Testis (tissue), 3 donors: ENCODE results near the gene EXOC2. TPM values are rescaled to one million over a fixed set of nuclear protein-coding genes. Genes with fewer than 3 reads are reported as not detected.
"Not testable (repeated sequence)": the region's sequence is repeated elsewhere in the genome, so short reads cannot be mapped to it uniquely, and the experiment has no call there.

Experiments used
- DNase-seq: peaks from one replicate; pipeline ENCODE4 v3.0.0-alpha.2; 2019
- H3K27ac ChIP-seq, 2 donors: fragments of 200-600 bp; sonication (generic); one replicate each; pipeline ENCODE4 v1.5.1; 2019
- H3K27me3 ChIP-seq: fragments of 200-600 bp; sonication (generic); one replicate; pipeline ENCODE4 v1.5.1; 2019
- H3K36me3 ChIP-seq: fragments of 200-600 bp; sonication (generic); one replicate; pipeline ENCODE4 v1.5.1; 2017; ENCODE audit warnings: low read depth; ENCODE audit errors: missing control alignments
- H3K4me1 ChIP-seq: fragments of 200-600 bp; sonication (generic); one replicate; pipeline ENCODE4 v1.5.1; 2019
- H3K4me3 ChIP-seq, 2 donors: fragments of 200-600 bp; sonication (generic); one replicate each; pipeline ENCODE4 v1.5.1; 2017 to 2019
- H3K9me3 ChIP-seq: fragments of 200-600 bp; sonication (generic); one replicate; pipeline ENCODE4 v1.5.1; 2017
- POLR2A ChIP-seq: fragments of 450-650 bp; IDR thresholded peaks from one replicate; pipeline ENCODE4 v1.6.1; 2017; ENCODE audit warnings: antibody characterized with exemption, mild to moderate bottlenecking, moderate library complexity
- WGBS, 2 donors: methylation state at CpG; one replicate each; pipeline ENCODE4 v1.1.5; 2018; 5-methylcytosine and 5-hydroxymethylcytosine counted together
- intact Hi-C: fragments of 100-400 bp; cut with DNase I; formaldehyde crosslinking; loops from one replicate; pipeline ENCODE4 v1.15.1; 2023; ENCODE audit warnings: low total_unique reads
- polyA plus RNA-seq: library from polyadenylated mRNA; stranded (reverse); fragments of 350-450 nt; fragmentation: Illumina TruSeq; extraction: RNeasy Lipid Tissue Mini Kit (QIAGEN cat#74804); gene quantifications from one replicate; pipeline ENCODE4 v1.2.3, GENCODE V29; 2014; ENCODE audit warnings: low read depth, low replicate concordance; ENCODE audit not compliant: insufficient read depth
- total RNA-seq, 2 donors: library from RNA; depleted of rRNA; stranded (reverse); fragments of >200 nt; gene quantifications; one replicate each; pipeline ENCODE4 v1.2.3, GENCODE V29; 2016
- TF ChIP-seq, protein P1 (sequence below), 3 experiments: fragments of 450-650 bp in 2 of 3; fragments of 200-600 bp in 1 of 3; sonication (generic) in 1 of 3; IDR thresholded peaks; one replicate each; pipeline ENCODE4 v1.5.1; 2016 to 2019; ENCODE audit warnings: antibody characterized with exemption in 3 of 3, mild to moderate bottlenecking in 2 of 3, moderate library complexity in 1 of 3

The EXOC2 gene
- total and polyA plus RNA-seq, 3 donors from 2014 or later = 32.8 to 51.0 (median 44.3) TPM

GRCh38 chr6:701700-702479, 9.0 kb upstream of the EXOC2 start:
- H3K9me3 ChIP-seq = no peaks in the 10 kb centered on the region
- TF ChIP-seq, protein P1, sequence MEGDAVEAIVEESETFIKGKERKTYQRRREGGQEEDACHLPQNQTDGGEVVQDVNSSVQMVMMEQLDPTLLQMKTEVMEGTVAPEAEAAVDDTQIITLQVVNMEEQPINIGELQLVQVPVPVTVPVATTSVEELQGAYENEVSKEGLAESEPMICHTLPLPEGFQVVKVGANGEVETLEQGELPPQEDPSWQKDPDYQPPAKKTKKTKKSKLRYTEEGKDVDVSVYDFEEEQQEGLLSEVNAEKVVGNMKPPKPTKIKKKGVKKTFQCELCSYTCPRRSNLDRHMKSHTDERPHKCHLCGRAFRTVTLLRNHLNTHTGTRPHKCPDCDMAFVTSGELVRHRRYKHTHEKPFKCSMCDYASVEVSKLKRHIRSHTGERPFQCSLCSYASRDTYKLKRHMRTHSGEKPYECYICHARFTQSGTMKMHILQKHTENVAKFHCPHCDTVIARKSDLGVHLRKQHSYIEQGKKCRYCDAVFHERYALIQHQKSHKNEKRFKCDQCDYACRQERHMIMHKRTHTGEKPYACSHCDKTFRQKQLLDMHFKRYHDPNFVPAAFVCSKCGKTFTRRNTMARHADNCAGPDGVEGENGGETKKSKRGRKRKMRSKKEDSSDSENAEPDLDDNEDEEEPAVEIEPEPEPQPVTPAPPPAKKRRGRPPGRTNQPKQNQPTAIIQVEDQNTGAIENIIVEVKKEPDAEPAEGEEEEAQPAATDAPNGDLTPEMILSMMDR (IDR thresholded peaks at IDR 0.05) = no peak
- TF ChIP-seq POLR2A = no peak
- H3K4me1 ChIP-seq = no peaks in the 10 kb centered on the region
- H3K27ac ChIP-seq = no peak overlapping the region
- no peak overlapping the region for H3K4me3 ChIP-seq
- H3K36me3 ChIP-seq = no peaks in the 10 kb centered on the region
- 68 to 83% methylated on average over 10 to 11 of the region's 11 CpGs for WGBS, 2 donors
- no peak for DNase-seq
- intact Hi-C loops = no loop called here
- H3K27me3 ChIP-seq = no peaks in the 10 kb centered on the region

DNA sequence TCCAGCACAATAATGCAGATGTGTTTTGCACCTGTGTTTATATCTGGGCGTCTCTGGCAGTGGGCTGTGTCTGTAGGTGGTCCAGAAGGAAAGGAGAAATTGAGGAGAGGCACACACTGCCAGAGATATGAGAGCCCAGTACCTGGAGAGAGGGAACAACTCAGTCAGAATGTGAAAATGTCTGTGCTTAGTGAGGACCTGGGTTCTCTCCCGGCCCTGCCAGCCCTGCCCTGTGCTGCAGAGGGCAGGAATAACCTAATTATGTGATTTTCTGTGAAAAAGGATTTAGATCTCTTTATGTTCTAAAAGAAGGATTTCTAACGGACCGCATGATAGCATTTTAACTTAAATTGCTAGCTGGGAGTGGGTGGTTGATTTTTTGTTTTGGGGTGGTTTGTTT, 8.3 kb upstream of the EXOC2 start:
- no peaks in the 10 kb centered on the region for H3K4me1 ChIP-seq
- no peak overlapping the region for H3K4me3 ChIP-seq
- H3K9me3 ChIP-seq = no peaks in the 10 kb centered on the region
- no peaks in the 10 kb centered on the region for H3K36me3 ChIP-seq
- no peaks in the 10 kb centered on the region for H3K27me3 ChIP-seq
- TF ChIP-seq, protein P1 (IDR thresholded peaks at IDR 0.05) = no peak
- no peak for TF ChIP-seq POLR2A
- no peak overlapping the region for H3K27ac ChIP-seq
- intact Hi-C loops = no loop called here
- WGBS, 2 donors = 81 to 88% methylated on average over 4 of the region's 4 CpGs
- DNase-seq = no peak

GRCh38 chr6:700490-700889, 7.6 kb upstream of the EXOC2 start:
- Histone ChIP-seq H3K9me3 (no peaks in the 10 kb centered on the region), H3K27ac (no peak overlapping the region), H3K27me3 (no peaks in the 10 kb centered on the region), H3K36me3 (no peaks in the 10 kb centered on the region), H3K4me1 (no peaks in the 10 kb centered on the region), H3K4me3 (no peak overlapping the region)
- WGBS, 2 donors = 84 to 88% methylated on average over 3 of the region's 3 CpGs
- DNase-seq = no peak
- TF ChIP-seq, protein P1 (IDR thresholded peaks at IDR 0.05) = no peak
- no peak for TF ChIP-seq POLR2A
- intact Hi-C loops = no loop called here

DNA sequence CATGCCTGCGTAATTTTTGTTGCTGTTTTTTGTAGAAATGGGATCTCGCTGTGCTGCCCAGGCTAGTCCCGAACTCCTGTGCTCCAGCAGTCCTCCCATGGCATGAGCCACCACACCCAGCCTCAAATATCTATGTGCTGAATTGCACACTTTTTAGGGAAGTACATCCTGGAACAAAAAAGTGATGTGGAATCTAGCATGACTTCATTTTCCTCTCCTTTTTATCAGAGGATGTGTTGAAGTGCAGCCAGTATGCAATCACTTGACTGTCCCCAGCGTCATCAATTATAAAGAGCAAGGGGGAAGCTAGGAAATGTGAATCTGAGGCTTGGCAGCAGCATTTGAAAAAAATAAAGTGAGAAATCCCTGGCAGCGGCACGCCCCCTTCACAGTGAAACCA, 6.4 kb upstream of the EXOC2 start:
- DNase-seq = no peak
- H3K9me3 ChIP-seq = no peaks in the 10 kb centered on the region
- TF ChIP-seq, protein P1 (IDR thresholded peaks at IDR 0.05) = no peak
- no peak for TF ChIP-seq POLR2A
- intact Hi-C loops = no loop called here
- no peaks in the 10 kb centered on the region for H3K36me3 ChIP-seq
- H3K27ac ChIP-seq = no peak overlapping the region
- no peaks in the 10 kb centered on the region for H3K4me1 ChIP-seq
- 59 to 72% methylated on average over 6 of the region's 6 CpGs for WGBS, 2 donors
- no peak overlapping the region for H3K4me3 ChIP-seq
- no peaks in the 10 kb centered on the region for H3K27me3 ChIP-seq

DNA sequence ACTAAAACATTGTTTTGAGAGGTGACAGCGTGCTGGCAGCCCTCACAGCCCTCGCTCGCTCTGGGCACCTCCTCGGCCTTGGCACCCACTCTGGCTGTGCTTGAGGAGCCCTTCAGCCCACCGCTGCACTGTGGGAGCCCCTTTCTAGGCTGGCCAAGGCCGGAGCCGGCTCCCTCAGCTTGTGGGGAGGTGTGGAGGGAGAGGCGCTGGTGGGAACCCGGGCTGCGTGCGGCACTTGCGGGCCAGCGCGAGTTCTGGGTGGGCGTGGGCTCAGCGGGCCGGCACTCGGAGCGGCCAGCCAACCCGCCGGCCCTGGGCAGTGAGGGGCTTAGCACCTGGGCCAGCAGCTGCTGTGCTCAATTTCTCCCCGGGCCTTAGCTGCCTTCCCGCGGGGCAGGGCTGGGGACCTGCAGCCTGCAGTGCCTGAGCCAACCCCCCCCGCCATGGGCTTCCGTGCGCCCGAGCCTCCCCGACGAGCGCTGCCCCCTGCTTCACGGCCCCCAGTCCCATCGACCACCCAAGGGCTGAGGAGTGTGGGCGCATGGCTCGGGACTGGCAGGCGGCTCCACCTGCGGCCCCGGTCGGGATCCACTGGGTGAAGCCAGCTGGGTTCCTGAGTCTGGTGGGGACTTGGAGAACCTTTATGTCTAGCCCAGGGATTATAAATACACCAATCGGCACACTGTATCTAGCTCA, 1.6 kb upstream of the EXOC2 start:
- DNase-seq, intact Hi-C loops, H3K27me3 ChIP-seq, H3K4me1 ChIP-seq, H3K36me3 ChIP-seq, H3K27ac ChIP-seq, H3K9me3 ChIP-seq: not testable (repeated sequence)
- peak overlapping the region; percentile 31 to 41 for H3K4me3 ChIP-seq
- WGBS, 2 donors = 67 to 82% methylated on average over 5 to 36 of the region's 40 CpGs
